GM18873 (cell line): ENCODE results near the gene MEST.
"Not testable (repeated sequence)": the region's sequence is repeated elsewhere in the genome, so short reads cannot be mapped to it uniquely, and the experiment has no call there.

Experiments
- ATAC-seq: cut with Tn5 transposase; IDR thresholded peaks from one replicate; pipeline ENCODE4 v1.9.1; 2021; ENCODE audit warnings: mild to moderate bottlenecking, moderate library complexity, moderate number of reproducible peaks; ENCODE audit not compliant: unreplicated experiment, low FRiP score

MEST gene

GRCh38 chr7:130481898-130482297 lies 10.0 kb upstream of the MEST start:
- no peak for ATAC-seq

GRCh38 chr7:130483031-130483430 lies 8.9 kb upstream of the MEST start:
- ATAC-seq, result no peak

DNA sequence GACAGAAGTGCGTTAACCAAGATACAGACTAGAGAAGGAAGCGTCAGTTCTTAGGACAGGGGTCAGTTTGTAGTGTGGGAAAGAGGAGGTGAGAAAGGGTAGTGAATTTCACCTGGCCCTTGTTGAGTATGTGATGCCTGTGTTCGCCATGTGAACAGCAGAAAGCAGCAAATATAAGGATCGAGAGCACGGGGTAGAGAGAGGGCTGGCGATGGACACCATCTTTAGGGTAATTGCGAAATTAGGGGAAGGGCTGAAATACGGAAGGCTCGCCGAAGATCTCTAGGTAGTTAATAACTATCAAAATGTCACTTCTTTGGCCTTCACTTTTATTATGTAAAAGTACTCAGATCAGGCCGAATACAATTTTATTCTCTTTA lies 6.2 kb upstream of the MEST start:
- no peak for ATAC-seq

DNA sequence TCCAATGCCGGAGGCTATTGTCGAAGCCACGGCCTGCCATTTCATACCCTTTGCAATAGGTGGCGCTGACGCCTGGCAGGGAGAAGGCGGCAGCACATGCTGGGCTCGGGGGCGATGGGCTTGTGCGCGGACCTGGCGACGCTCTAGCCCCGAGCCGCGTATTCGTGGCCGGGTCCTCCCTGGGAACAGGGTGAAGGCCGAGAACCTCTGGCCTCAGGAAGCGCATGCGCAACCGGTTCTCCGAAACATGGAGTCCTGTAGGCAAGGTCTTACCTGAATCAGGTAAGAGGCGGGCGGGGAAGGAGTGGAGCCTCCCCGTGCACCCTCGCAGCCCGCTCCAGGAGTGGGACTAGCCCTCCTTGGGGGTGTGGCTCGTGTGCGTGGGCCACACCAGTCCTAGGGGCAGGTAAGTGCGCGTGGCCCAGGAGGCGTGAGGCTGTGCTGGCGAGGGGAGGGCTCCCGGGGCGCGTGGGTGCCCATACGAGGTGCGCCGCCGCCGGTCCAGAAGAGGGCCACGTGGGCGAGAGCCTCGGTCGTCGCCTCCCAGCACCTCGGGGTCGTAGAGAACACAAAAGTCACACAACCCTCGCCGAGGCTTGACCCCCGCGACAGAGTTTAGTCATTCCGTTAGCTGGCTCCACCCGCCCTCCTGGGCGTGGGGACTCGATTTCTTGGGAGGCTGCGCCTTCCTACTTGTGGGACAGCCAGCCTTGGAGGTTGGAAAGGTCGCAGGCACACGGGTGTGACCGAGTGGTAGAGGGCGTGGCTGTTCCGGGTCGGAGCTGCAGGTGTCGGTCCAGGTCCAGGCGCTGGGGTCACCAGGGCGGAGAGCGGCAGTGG lies 5.6 kb upstream of the MEST start:
- no peak for ATAC-seq

DNA sequence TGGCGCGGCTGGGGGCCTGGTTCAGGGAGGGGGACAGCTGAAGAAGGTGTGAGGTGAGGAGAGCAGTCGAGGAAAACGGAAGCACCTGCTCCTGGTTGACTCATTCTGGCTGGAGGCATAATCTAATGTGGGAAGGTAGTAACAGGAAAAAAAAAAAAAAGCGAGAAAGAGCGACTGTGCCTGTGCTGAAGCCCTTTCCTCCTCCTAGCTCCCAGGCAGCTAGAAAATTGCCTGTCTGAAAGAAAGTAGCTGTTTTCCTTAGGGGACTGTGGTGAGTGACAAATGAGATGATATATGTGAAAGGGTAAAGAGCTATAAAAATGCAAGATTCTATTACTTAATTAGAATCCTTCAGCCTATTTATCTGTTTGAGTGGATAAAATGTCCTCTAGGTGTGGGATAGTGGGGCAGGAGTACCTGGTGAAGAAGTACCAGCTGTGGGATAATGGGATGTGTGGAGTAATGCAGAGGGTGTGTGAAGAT lies 4.9 kb upstream of the MEST start:
- no peak for ATAC-seq

GRCh38 chr7:130488392-130489139 lies 3.3 kb upstream of the MEST start:
- ATAC-seq, result no peak

DNA sequence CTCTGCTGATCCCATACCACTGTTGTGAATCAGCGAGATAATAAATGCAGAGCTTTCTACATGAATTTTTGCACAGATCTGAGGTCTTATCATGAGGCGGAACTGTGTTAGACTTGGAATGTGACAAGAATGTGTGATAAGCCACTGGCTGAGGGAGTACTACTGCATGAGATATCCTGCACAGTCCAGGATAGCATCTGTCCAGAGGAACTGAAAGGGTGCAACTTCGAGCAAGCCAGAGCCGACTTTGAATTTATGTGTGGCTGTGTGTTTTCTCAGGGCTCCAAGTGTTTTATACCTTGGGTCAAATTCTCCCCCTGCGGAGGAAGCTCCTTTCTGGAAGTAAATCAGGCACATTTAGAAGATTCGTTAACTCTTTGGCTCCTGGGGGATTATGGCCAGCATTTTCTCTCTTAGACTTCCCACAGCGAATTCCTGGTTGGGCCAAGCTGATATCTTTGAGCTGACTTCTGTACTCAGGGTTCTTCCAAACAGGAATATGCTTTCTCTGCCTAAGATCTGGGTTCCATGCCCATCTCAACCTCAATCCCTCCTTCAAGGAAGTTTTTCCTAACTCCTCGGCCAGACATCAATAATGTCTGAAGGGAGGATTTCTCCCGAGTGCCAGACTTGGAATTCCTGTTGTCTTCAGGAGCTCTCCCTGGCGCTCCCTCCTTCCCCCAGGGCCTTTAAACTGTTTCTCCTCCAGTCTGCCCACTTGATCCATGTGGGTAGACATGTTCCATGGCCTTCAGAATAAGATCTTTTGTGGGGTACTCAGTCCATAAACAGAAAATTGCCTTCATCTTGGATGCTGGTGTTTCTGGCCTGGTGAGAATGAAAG lies 2.5 kb upstream of the MEST start:
- no peak for ATAC-seq

DNA sequence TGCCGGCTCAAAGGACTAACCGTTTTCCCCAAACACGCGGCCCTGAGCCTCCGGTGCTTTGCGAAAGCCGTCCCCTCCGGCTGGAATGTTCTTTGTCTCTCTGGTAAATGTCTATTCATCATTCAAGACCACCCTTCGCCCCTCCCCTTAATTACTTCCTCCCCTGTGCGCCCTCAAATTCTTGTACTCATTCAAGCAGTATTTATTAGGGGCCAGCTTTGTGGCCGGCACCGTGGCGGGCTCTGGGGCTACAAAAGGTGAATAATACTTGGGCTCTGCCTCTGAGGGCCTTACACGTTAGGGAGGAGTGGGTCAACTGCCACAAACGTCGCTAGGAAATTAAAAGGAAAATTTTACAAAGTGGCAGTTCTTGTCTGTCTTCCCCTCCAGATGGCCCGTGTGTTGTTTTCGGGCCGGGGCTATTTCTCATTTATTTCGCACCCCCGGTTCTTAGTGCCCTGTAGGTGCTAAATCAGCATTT lies 1.5 kb upstream of the MEST start:
- ATAC-seq, result no peak

DNA sequence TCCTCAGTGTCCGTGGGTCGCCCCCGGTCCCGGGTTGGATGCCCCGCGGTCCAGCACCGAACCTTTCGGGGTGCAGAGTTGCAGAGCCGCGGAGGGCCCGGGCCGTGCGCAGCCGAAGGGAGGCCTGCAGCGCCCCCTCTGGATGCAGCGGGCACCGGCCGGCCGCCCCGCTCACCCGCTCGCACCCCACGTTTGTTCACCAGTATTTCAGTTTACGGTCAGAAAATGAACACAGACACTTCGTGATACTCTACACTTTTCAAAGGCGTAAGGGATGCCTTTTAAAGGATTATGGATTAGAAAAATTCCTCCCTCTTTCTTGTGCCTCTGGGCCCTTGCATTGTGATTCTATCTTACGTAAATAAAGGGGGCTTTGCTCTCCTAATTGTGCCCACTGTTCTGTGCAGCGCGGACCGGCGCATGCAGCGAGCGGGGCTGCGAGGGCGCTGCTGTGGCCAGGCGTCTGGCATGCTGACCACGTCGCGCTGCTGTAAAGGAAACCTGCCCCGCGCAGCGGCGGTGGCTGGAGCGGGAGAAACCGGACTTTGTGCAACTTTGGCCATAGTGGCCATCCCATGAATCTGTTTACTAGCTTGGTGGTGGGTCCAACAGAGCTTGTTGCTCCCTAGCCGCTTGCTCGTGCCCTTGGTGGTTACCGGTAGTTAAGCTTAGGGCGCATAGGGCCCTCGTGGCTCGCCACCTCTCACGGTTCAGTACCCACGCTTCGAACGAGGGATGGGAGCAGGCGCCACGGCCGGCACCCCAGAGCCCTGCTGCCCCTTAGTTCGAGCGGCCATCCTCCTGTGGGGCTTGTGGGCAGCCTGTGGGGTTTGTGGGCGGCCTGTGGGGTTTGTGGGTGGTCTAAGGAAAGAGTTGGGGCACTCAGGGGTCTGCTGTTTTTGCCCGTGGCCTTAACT lies 739 bp upstream of the MEST start:
- ATAC-seq, result no peak

- no peak for ATAC-seq
These were observed 814 bp downstream of the MEST start for GRCh38 chr7:130492523-130493274.

DNA sequence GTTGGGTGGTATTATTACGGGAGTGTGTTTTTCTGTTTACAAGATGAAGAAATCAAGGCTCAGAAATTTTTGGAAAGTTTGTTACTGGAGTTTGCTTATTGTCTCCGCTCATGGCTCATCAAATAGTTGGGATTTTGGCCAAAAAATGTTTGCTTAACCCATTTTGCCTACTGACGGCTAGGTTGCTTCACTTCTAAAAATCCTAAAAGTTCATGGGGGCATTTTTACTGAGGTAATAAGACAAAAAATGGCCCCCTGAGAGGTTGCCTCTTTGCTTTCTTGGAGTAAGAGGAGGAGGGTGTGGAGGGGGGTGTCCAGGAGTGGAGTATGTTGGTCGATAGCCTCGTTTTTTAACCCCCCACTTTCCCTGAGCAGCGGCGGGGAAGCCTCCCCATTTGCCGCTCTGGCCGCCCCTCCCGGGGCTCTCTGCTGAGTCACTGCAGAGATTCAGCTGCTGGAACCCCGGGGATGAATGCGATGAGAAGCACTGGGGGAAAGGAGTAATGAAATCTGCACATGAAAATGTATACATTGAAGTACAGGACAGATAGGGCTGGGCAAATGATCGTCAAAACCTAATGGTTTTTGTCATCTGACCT lies 1.5 kb downstream of the MEST start:
- no peak for ATAC-seq

- ATAC-seq, result no peak
These were observed 2.6 kb downstream of the MEST start for GRCh38 chr7:130494431-130494858.

- no peak for ATAC-seq
These were observed 8.6 kb downstream of the MEST start for GRCh38 chr7:130500463-130500862.

DNA sequence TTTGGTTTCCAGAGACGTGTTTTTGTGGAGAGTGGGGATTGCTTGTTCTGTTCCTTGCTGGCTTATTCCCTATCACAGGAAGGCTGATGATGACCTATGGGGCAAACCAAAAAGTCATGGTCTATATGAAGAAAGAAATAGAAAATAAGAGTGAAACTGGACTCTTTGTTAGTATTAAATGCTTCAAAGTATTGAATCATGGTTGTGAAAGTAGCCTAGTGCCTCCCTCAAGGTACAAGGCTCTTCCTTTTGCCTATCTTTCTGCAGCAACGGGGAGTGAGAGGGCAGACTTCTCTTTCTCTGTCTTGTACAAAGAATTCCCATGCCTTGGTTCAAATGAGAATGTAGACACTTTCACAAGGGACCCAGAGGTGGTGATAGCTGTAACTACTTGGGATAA lies 9.0 kb downstream of the MEST start:
- ATAC-seq, result no peak

DNA sequence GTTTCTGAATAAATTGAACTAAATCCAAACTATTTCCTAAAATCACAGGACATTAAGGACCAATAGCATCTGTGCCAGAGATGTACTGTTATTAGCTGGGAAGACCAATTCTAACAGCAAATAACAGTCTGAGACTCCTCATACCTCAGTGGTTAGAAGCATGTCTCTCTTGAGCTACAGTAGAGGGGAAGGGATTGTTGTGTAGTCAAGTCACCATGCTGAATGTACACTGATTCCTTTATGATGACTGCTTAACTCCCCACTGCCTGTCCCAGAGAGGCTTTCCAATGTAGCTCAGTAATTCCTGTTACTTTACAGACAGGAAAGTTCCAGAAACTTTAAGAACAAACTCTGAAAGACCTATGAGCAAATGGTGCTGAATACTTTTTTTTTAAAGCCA lies 13.9 kb downstream of the MEST start:
- ATAC-seq, result no peak

DNA sequence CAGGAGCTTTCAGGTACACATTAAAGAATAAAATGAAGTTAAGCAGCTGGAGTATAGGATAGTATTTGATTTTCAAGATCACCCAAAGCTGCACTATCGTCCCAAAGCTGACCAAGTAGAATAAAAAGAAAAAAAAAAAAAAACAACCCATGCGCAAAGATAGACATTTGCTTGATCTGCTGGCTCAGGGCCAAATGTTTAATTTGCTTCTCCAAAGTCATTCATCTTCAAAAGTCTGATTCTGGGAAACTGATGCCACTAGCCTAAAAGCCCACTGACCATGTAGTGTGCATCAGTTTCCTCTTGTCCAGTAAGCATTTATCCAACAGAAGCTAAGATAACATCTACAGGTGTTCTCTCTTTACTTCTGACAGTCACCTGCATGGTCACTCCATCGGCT lies 14.5 kb downstream of the MEST start:
- ATAC-seq, result no peak

DNA sequence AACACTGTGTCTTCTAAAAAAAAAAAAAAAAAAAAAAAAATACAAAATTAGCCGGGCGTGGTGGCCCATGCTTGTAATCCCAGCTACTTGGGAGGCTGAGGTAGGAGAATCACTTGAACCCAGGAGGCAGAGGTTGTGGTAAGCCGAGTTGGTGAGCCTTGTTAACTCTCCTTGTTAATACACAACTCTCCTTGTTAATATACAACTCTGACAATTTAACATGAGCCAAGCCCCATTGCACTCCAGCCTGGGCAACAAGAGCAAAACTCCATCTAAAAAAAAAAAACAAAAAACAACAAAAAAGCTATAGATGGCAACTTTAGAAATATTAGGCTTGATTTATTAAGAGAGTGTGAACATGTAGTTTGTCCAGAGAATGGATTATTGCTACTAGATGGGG lies 20.2 kb downstream of the MEST start:
- not testable (repeated sequence) for ATAC-seq

- ATAC-seq, result no peak
These were observed 21.6 kb downstream of the MEST start for GRCh38 chr7:130513447-130513846.
